IMR-90 (cell line): ENCODE measurements around the gene LRRC36. TPM values are rescaled to one million over a fixed set of nuclear protein-coding genes. Genes with fewer than 3 reads are reported as not detected.

Experiments
- ATAC-seq: fragments of 200-7000 bp; cut with Tn5 transposase; 2 replicates; pipeline ENCODE4 v1.9.1; 2020; ENCODE audit warnings: low read depth, mild to moderate bottlenecking, moderate library complexity
- BruUV-seq: library from RNA; stranded (reverse); fragments of 400-500 nt; replicated peaks from 2 replicates; lab custom pipeline; 2021; lab: Mats Ljungman, UMichigan
- CTCF ChIA-PET: fragments of 300-600 bp; formaldehyde crosslinking; extraction: SDS; loops from one replicate; lab custom pipeline; 2021; ENCODE audit warnings: antibody characterized with exemption; lab: Yijun Ruan, JAX
- POLR2A ChIA-PET: fragments of 300-600 bp; sonication (Branson Sonifier 250); formaldehyde crosslinking; loops from one replicate; lab custom pipeline; 2022; ENCODE audit warnings: antibody characterized with exemption; ENCODE audit not compliant: unreplicated experiment; lab: Charles Lee
- DNase-seq: peaks from one replicate; pipeline ENCODE4 v3.0.0; 2013
- H2AFZ ChIP-seq: replicated peaks from 2 replicates; pipeline ENCODE3; 2013; ENCODE audit warnings: low read length, mild to moderate bottlenecking; ENCODE audit not compliant: poor library complexity
- H2AK5ac ChIP-seq: 2 replicates; pipeline ENCODE4 v1.6.1; 2013; ENCODE audit warnings: low read depth, low read length, inconsistent platforms
- H2AK9ac ChIP-seq: replicated peaks from 2 replicates; pipeline ENCODE3; 2013; ENCODE audit warnings: mild to moderate bottlenecking, low read depth, low read length, moderate library complexity; ENCODE audit not compliant: poor library complexity
- H2BK120ac ChIP-seq: 2 replicates; pipeline ENCODE4 v1.6.1; 2013; ENCODE audit warnings: low read depth, low read length, inconsistent platforms
- H2BK15ac ChIP-seq: 3 replicates; pipeline ENCODE4 v1.6.1; 2013; ENCODE audit warnings: low read depth, low read length, inconsistent platforms
- H2BK20ac ChIP-seq: 2 replicates; pipeline ENCODE4 v1.6.1; 2013; ENCODE audit warnings: low read depth, mild to moderate bottlenecking, inconsistent platforms, low read length, moderate library complexity
- H2BK5ac ChIP-seq: 2 replicates; pipeline ENCODE4 v1.6.1; 2013; ENCODE audit warnings: mild to moderate bottlenecking, low read depth, low read length, inconsistent platforms; ENCODE audit not compliant: poor library complexity, severe bottlenecking
- H3K14ac ChIP-seq: replicated peaks from 2 replicates; pipeline ENCODE4 v1.6.1; 2013; ENCODE audit warnings: low read depth, low read length, inconsistent platforms
- H3K18ac ChIP-seq: 2 replicates; pipeline ENCODE4 v1.6.1; 2013; ENCODE audit warnings: low read depth, low read length, control low read depth
- H3K23ac ChIP-seq: 2 replicates; pipeline ENCODE4 v1.6.1; 2013; ENCODE audit warnings: low read depth, low read length, inconsistent platforms
- H3K27ac ChIP-seq: 2 replicates; pipeline ENCODE4 v1.5.1; 2013; ENCODE audit warnings: mild to moderate bottlenecking, control low read depth, low read length; ENCODE audit not compliant: insufficient read depth
- H3K27me3 ChIP-seq: 2 replicates; pipeline ENCODE4 v1.6.1; 2013; ENCODE audit warnings: low read length; ENCODE audit not compliant: control insufficient read depth, insufficient read depth
- H3K36me3 ChIP-seq: 2 replicates; pipeline ENCODE4 v1.6.1; 2013; ENCODE audit warnings: low read length, mixed read lengths; ENCODE audit not compliant: control insufficient read depth, insufficient read depth
- H3K4ac ChIP-seq: 2 replicates; pipeline ENCODE4 v1.6.1; 2013; ENCODE audit warnings: low read depth, low read length, inconsistent platforms
- H3K4me1 ChIP-seq: 2 replicates; pipeline ENCODE4 v1.6.1; 2013; ENCODE audit warnings: low read length, mixed read lengths; ENCODE audit not compliant: control insufficient read depth, insufficient read depth
- H3K4me2 ChIP-seq: 2 replicates; pipeline ENCODE4 v1.6.1; 2013; ENCODE audit warnings: low read depth, mild to moderate bottlenecking, control low read depth, low read length, moderate library complexity
- H3K4me3 ChIP-seq: 2 replicates; pipeline ENCODE4 v1.5.1; 2013; ENCODE audit warnings: low read depth, mild to moderate bottlenecking, control low read depth, low read length, moderate library complexity; ENCODE audit not compliant: insufficient read depth
- H3K56ac ChIP-seq: 2 replicates; pipeline ENCODE4 v1.6.1; 2013; ENCODE audit warnings: low read length, inconsistent platforms; ENCODE audit not compliant: insufficient read depth; ENCODE audit errors: extremely low read depth
- H3K79me1 ChIP-seq, 2 experiments: 2 replicates each; pipeline ENCODE4 v1.6.1; 2013; ENCODE audit warnings: low read length in 2 of 2, inconsistent platforms in 1 of 2, low read depth in 1 of 2
- H3K9ac ChIP-seq: 2 replicates; pipeline ENCODE4 v1.6.1; 2013; ENCODE audit warnings: low read depth, low read length, control low read depth
- H3K9me1 ChIP-seq: 2 replicates; pipeline ENCODE4 v1.6.1; 2013; ENCODE audit warnings: low read length, inconsistent platforms; ENCODE audit not compliant: insufficient read depth
- H3K9me3 ChIP-seq: 2 replicates; pipeline ENCODE4 v1.6.1; 2013; ENCODE audit warnings: low read length; ENCODE audit not compliant: control insufficient read depth, insufficient read depth
- H4K20me1 ChIP-seq: 2 replicates; pipeline ENCODE4 v1.6.1; 2013; ENCODE audit warnings: low read length, inconsistent platforms; ENCODE audit not compliant: insufficient read depth
- H4K5ac ChIP-seq: 2 replicates; pipeline ENCODE4 v1.6.1; 2013; ENCODE audit warnings: mild to moderate bottlenecking, low read depth, low read length, control low read depth
- H4K8ac ChIP-seq, 2 experiments: 2 replicates each; pipeline ENCODE4 v1.6.1; 2013; ENCODE audit warnings: low read depth in 2 of 2, low read length in 2 of 2, control low read depth in 1 of 2, inconsistent platforms in 1 of 2
- H4K91ac ChIP-seq: 2 replicates; pipeline ENCODE4 v1.6.1; 2013; ENCODE audit warnings: low read depth, low read length, inconsistent platforms; ENCODE audit not compliant: insufficient read depth
- BHLHE40 ChIP-seq: fragments of 150-350 bp; IDR thresholded peaks from 2 replicates; pipeline ENCODE4 v1.6.1; 2016; ENCODE audit warnings: mild to moderate bottlenecking, low read depth, low read length
- CEBPB ChIP-seq: IDR thresholded peaks from 2 replicates; pipeline ENCODE4 v1.6.1; 2012; ENCODE audit warnings: low read depth, low read length, improper control_type of control experiment
- CHD1 ChIP-seq: IDR thresholded peaks from 2 replicates; pipeline ENCODE4 v1.6.1; 2012; ENCODE audit warnings: low read depth, low read length, improper control_type of control experiment
- CTCF ChIP-seq: conservative IDR thresholded peaks from 2 replicates; pipeline ENCODE4 v1.5.1; 2012; ENCODE audit warnings: mild to moderate bottlenecking, low read depth, low read length, improper control_type of control experiment
- ELK1 ChIP-seq: fragments of 150-350 bp; IDR thresholded peaks from 2 replicates; pipeline ENCODE4 v1.6.1; 2016; ENCODE audit warnings: low read depth, mild to moderate bottlenecking, low read length, moderate library complexity, borderline replicate concordance
- FOS ChIP-seq: fragments of 150-350 bp; IDR thresholded peaks from 2 replicates; pipeline ENCODE4 v1.6.1; 2016; ENCODE audit warnings: low read depth, low read length
- MAFK ChIP-seq: IDR thresholded peaks from 2 replicates; pipeline ENCODE4 v1.6.1; 2012; ENCODE audit warnings: low read depth, low read length, improper control_type of control experiment
- MAZ ChIP-seq: IDR thresholded peaks from 2 replicates; pipeline ENCODE4 v1.6.1; 2012; ENCODE audit warnings: low read depth, mild to moderate bottlenecking, low read length, improper control_type of control experiment, moderate library complexity, borderline replicate concordance
- MXI1 ChIP-seq: IDR thresholded peaks from 2 replicates; pipeline ENCODE4 v1.6.1; 2012; ENCODE audit warnings: low read depth, mild to moderate bottlenecking, low read length, moderate library complexity, borderline replicate concordance
- NFE2L2 ChIP-seq: fragments of 150-350 bp; IDR thresholded peaks from 2 replicates; pipeline ENCODE4 v1.6.1; 2016; ENCODE audit warnings: low read depth, mild to moderate bottlenecking, low read length
- RAD21 ChIP-seq: IDR thresholded peaks from 2 replicates; pipeline ENCODE4 v1.6.1; 2012; ENCODE audit warnings: low read length, improper control_type of control experiment
- RCOR1 ChIP-seq: IDR thresholded peaks from 2 replicates; pipeline ENCODE4 v1.6.1; 2012; ENCODE audit warnings: mild to moderate bottlenecking, low read length, improper control_type of control experiment; ENCODE audit not compliant: insufficient replicate concordance
- RFX5 ChIP-seq: IDR thresholded peaks from 2 replicates; pipeline ENCODE4 v1.8.0; 2012; ENCODE audit warnings: low read depth, mild to moderate bottlenecking, low read length, moderate library complexity
- SMC3 ChIP-seq: fragments of 150-350 bp; IDR thresholded peaks from 2 replicates; pipeline ENCODE4 v1.6.1; 2016; ENCODE audit warnings: low read depth, mild to moderate bottlenecking, antibody characterized with exemption, low read length, moderate library complexity
- USF2 ChIP-seq: fragments of 150-350 bp; IDR thresholded peaks from 2 replicates; pipeline ENCODE4 v1.6.1; 2017; ENCODE audit warnings: mild to moderate bottlenecking, antibody characterized with exemption, low read length, low read depth
- WGBS, 2 experiments: methylation state at CpG; one replicate each; pipeline versions ENCODE4 v1.1.5 to v1.1.7; 2013; ENCODE audit warnings: missing lambda C conversion rate in 2 of 2; ENCODE audit not compliant: insufficient read length in 1 of 2; ENCODE audit errors: extremely low coverage in 2 of 2; 5-methylcytosine and 5-hydroxymethylcytosine counted together
- dilution Hi-C: fragments of 300-500 bp; cut with HindIII; formaldehyde crosslinking; loops from one replicate; pipeline ENCODE4 v1.14.3; 2018; ENCODE audit warnings: low sequenced_read_pairs; ENCODE audit not compliant: unreplicated experiment
- in situ Hi-C: fragments of 300-500 bp; cut with MboI; formaldehyde crosslinking; loops from 3 replicates; pipeline ENCODE4 v1.14.3; 2019; ENCODE audit warnings: low sequenced_read_pairs, inconsistent platforms, mixed read lengths
- intact Hi-C: fragments of 100-400 bp; cut with micrococcal nuclease; formaldehyde crosslinking; loops from 2 replicates; pipeline ENCODE4 v1.10.0; 2022
- polyA plus RNA-seq, 3 experiments: library from polyadenylated mRNA; depleted of rRNA; stranded (reverse); fragments of >200 nt; gene quantifications; 2 replicates each; pipeline ENCODE4 v1.2.3, GENCODE V29; 2012; ENCODE audit warnings: low replicate concordance in 1 of 3
- total RNA-seq: library from RNA; depleted of rRNA; stranded (reverse); fragments of >200 nt; gene quantifications from 2 replicates; pipeline ENCODE4 v1.2.3, GENCODE V29; 2012

The LRRC36 gene
- total and polyA plus RNA-seq, 2 of the 4 experiments (the other 2 are of a cell fraction): 0.18 to 0.29 TPM

GRCh38 chr16:67412294-67412693 is 85.7 kb downstream of the LRRC36 start:
- intact Hi-C loops: no loop called here
- no peaks in the 10 kb centered on the region for H3K27me3 ChIP-seq
- H2AK9ac ChIP-seq: no peak overlapping the region
- H3K27ac ChIP-seq: no peak overlapping the region
- no peak overlapping the region for H2BK20ac ChIP-seq
- no peak overlapping the region for H2BK5ac ChIP-seq
- H3K79me1 ChIP-seq: peaks cover 2 to 19% of the 10 kb centered on the region in 2 experiments; a peak in 3 of 4 replicates
- no peak overlapping the region for H3K14ac ChIP-seq
- no peaks in the 10 kb centered on the region for H4K20me1 ChIP-seq
- ChIA-PET POLR2A (no interaction called here), CTCF (interaction anchor here (0.6 to 1.5 kb wide), 3 partner anchors 15 to 39 kb away, joined by 3 to 12 read pairs (median 6); no protein-coding TSS in a partner anchor)
- no peak overlapping the region for H2AK5ac ChIP-seq
- no peak overlapping the region for H3K4ac ChIP-seq
- no peak for TF ChIP-seq RCOR1
- TF ChIP-seq ELK1: no peak
- no peak for TF ChIP-seq USF2
- no peak for TF ChIP-seq CEBPB
- TF ChIP-seq MAFK: no peak
- TF ChIP-seq NFE2L2: no peak
- no peak for TF ChIP-seq RFX5
- no peak for TF ChIP-seq CTCF
- TF ChIP-seq BHLHE40: no peak
- TF ChIP-seq CHD1: no peak
- no peak for TF ChIP-seq FOS
- TF ChIP-seq MXI1: no peak
- TF ChIP-seq MAZ: no peak
- TF ChIP-seq RAD21: no peak
- no peak for TF ChIP-seq SMC3
- no peak for ATAC-seq
- H3K9me3 ChIP-seq: no peaks in the 10 kb centered on the region
- H2BK15ac ChIP-seq: no peak overlapping the region
- no peak for DNase-seq
- no CpG with 5 or more reads among the region's 2 CpGs for WGBS, 2 experiments
- H3K4me3 ChIP-seq: no peak overlapping the region
- dilution Hi-C loops: no loop called here
- no peak overlapping the region for H3K9ac ChIP-seq
- no peak overlapping the region for H2BK120ac ChIP-seq
- H4K5ac ChIP-seq: no peak overlapping the region
- H3K56ac ChIP-seq: no peak overlapping the region
- peaks cover 3% of the 10 kb centered on the region for H3K4me1 ChIP-seq
- H3K36me3 ChIP-seq: no peaks in the 10 kb centered on the region
- H3K18ac ChIP-seq: no peak overlapping the region
- no peak overlapping the region for H2AFZ ChIP-seq
- in situ Hi-C loops: no loop called here
- no TSS peak for BruUV-seq
- peaks cover 6% of the 10 kb centered on the region for H3K9me1 ChIP-seq
- no peak overlapping the region for H4K91ac ChIP-seq
- 0 out of 2 replicates have a peak overlapping the region, but pooled peaks have one; percentile 41 for H3K23ac ChIP-seq
- no peak overlapping the region for H4K8ac ChIP-seq
- H3K4me2 ChIP-seq: no peak overlapping the region
